Muscle of arm (tissue), 12 donors: Measurements from ENCODE around the gene CNTNAP1. TPM values are rescaled to one million over a fixed set of nuclear protein-coding genes. Genes with fewer than 3 reads are reported as not detected.
"Not testable (repeated sequence)": the region's sequence is repeated elsewhere in the genome, so short reads cannot be mapped to it uniquely, and the experiment has no call there.

Experiments
- DNase-seq: peaks from one replicate; pipeline ENCODE4 v3.0.0-alpha.2; 2013
- polyA plus RNA-seq, 12 donors: library from polyadenylated mRNA; unstranded; fragments of 120-200 nt; gene quantifications; one replicate each; pipeline ENCODE4 v1.2.1, GENCODE V29; 2013; ENCODE audit not compliant: insufficient read length in 12 of 12

CNTNAP1 gene
- polyA plus RNA-seq, 12 donors = 8.3 to 22.3 (median 11.4) TPM; not detected in 1

GRCh38 chr17:42720996-42721583, 38.8 kb downstream of the CNTNAP1 start:
- peak; percentile 69 for DNase-seq

- DNase-seq = no peak
Measured at GRCh38 chr17:42723636-42724035, 41.3 kb downstream of the CNTNAP1 start.

GRCh38 chr17:42725143-42725542, 42.8 kb downstream of the CNTNAP1 start:
- DNase-seq = no peak

- DNase-seq = no peak
Measured at GRCh38 chr17:42740699-42741098, 58.4 kb downstream of the CNTNAP1 start.

GRCh38 chr17:42742916-42743315, 60.6 kb downstream of the CNTNAP1 start:
- DNase-seq = not testable (repeated sequence)

- DNase-seq = no peak
Measured at GRCh38 chr17:42743595-42744282, 61.4 kb downstream of the CNTNAP1 start.

GRCh38 chr17:42744283-42744805, 62.0 kb downstream of the CNTNAP1 start:
- no peak for DNase-seq

GRCh38 chr17:42744806-42745617, 62.7 kb downstream of the CNTNAP1 start, which contains the start of gene EZH1:
TSS of gene EZH1 (minus strand) at chr17:42745040. CDS start at chr17:42728941, 16,099 bp downstream.
- DNase-seq = peak; percentile 90

- DNase-seq = peak; percentile 32
Measured at GRCh38 chr17:42748202-42748907, 66.0 kb downstream of the CNTNAP1 start.

GRCh38 chr17:42748908-42749798, 66.8 kb downstream of the CNTNAP1 start:
- no peak for DNase-seq

Other genes starting within 250 kb of the CNTNAP1 start
- 10 to 100 TPM in 11 of 12 donors, not detected in 1; 17.3 to 85.3 (median 24.2) TPM for gene ATP6V0A1, start 223.7 kb upstream of the CNTNAP1 start, polyA plus RNA-seq
- gene NAGLU, start 146.3 kb upstream of the CNTNAP1 start, polyA plus RNA-seq = 10 to 100 TPM in 11 of 12 donors, not detected in 1; 15.6 to 25.8 (median 17.9) TPM
- gene HSD17B1, start 129.6 kb upstream of the CNTNAP1 start, polyA plus RNA-seq = 1 to 10 TPM in 11 of 12 donors, not detected in 1; 1.6 to 5.2 (median 2.3) TPM
- gene COASY, start 120.4 kb upstream of the CNTNAP1 start, polyA plus RNA-seq = 10 to 100 TPM in 11 of 12 donors, not detected in 1; 22.0 to 55.4 (median 26.0) TPM
- gene MLX, start 115.4 kb upstream of the CNTNAP1 start, polyA plus RNA-seq = 10 to 100 TPM in 11 of 12 donors, not detected in 1; 33.2 to 42.8 (median 37.5) TPM
- 10 to 100 TPM in 6 of 12 donors, 1 to 10 TPM in 4, not detected in 2; 8.1 to 19.7 (median 10.6) TPM for gene PSMC3IP, start 104.8 kb upstream of the CNTNAP1 start, polyA plus RNA-seq
- 10 to 100 TPM in 11 of 12 donors, not detected in 1; 26.3 to 40.9 (median 36.8) TPM for gene RETREG3, start 73.2 kb upstream of the CNTNAP1 start, polyA plus RNA-seq
- gene TUBG1, start 72.8 kb upstream of the CNTNAP1 start, polyA plus RNA-seq = 10 to 100 TPM in 11 of 12 donors, not detected in 1; 27.3 to 38.3 (median 33.6) TPM
- 10 to 100 TPM in 11 of 12 donors, not detected in 1; 10.1 to 27.6 (median 12.1) TPM for gene TUBG2, start 23.2 kb upstream of the CNTNAP1 start, polyA plus RNA-seq
- gene PLEKHH3, start 5.5 kb upstream of the CNTNAP1 start, polyA plus RNA-seq = 10 to 100 TPM in 11 of 12 donors, not detected in 1; 21.0 to 70.2 (median 33.4) TPM
- 1 to 10 TPM in 6 of 12 donors, under 1 TPM in 4, not detected in 2; 0.78 to 2.7 (median 1.2) TPM for gene CCR10, start 688 bp upstream of the CNTNAP1 start, polyA plus RNA-seq
- 10 to 100 TPM in 11 of 12 donors, not detected in 1; 15.0 to 33.7 (median 22.3) TPM for gene EZH1, start 62.5 kb downstream of the CNTNAP1 start, polyA plus RNA-seq
- gene RAMP2, start 78.7 kb downstream of the CNTNAP1 start, polyA plus RNA-seq = 100 to 1,000 TPM in 1 of 12 donors, 10 to 100 TPM in 10, not detected in 1; 60.4 to 120 (median 69.4) TPM
- 10 to 100 TPM in 11 of 12 donors, not detected in 1; 25.0 to 46.1 (median 30.6) TPM for gene VPS25, start 90.9 kb downstream of the CNTNAP1 start, polyA plus RNA-seq
- gene WNK4, start 98.1 kb downstream of the CNTNAP1 start, polyA plus RNA-seq = 1 to 10 TPM in 2 of 12 donors, under 1 TPM in 8, not detected in 2; 0.32 to 3.3 (median 0.67) TPM
- 10 to 100 TPM in 11 of 12 donors, not detected in 1; 45.3 to 64.9 (median 56.4) TPM for gene COA3, start 116.2 kb downstream of the CNTNAP1 start, polyA plus RNA-seq
- gene CNTD1, start 116.3 kb downstream of the CNTNAP1 start, polyA plus RNA-seq = 1 to 10 TPM in 4 of 12 donors, under 1 TPM in 6, not detected in 2; 0.30 to 2.1 (median 0.92) TPM
- gene BECN1, start 141.8 kb downstream of the CNTNAP1 start, polyA plus RNA-seq = 10 to 100 TPM in 11 of 12 donors, not detected in 1; 36.0 to 57.1 (median 49.2) TPM
- 10 to 100 TPM in 11 of 12 donors, not detected in 1; 47.2 to 71.8 (median 54.4) TPM for gene PSME3, start 150.9 kb downstream of the CNTNAP1 start, polyA plus RNA-seq
- 1 to 10 TPM in 3 of 12 donors, under 1 TPM in 7, not detected in 2; 0.51 to 1.1 (median 0.89) TPM for gene AOC2, start 162.0 kb downstream of the CNTNAP1 start, polyA plus RNA-seq
- gene AOC3, start 168.7 kb downstream of the CNTNAP1 start, polyA plus RNA-seq = 10 to 100 TPM in 11 of 12 donors, not detected in 1; 14.4 to 22.0 (median 17.4) TPM
- gene G6PC1, start 218.3 kb downstream of the CNTNAP1 start, polyA plus RNA-seq = under 1 TPM in 3 of 12 donors, not detected in 9; 0.04 to 0.28 (median 0.16) TPM